NCI-H1417 (cell line): ENCODE measurements around the gene GATA5.

Experiments used
- DNase-seq, 3 experiments: peaks; one replicate each; lab custom pipeline; 2025; lab: John Stamatoyannopoulos, UW

GATA5 gene

GRCh38 chr20:62472941-62473585 is 2.7 kb downstream of the GATA5 start:
- no peak for DNase-seq

GRCh38 chr20:62472138-62472940 is 3.5 kb downstream of the GATA5 start:
- no peak for DNase-seq

- DNase-seq = no peak
Measured at GRCh38 chr20:62470459-62470858, 5.3 kb downstream of the GATA5 start.

GRCh38 chr20:62470001-62470400 is 5.8 kb downstream of the GATA5 start:
- DNase-seq = no peak

- no peak for DNase-seq
Measured at GRCh38 chr20:62469352-62469751, 6.4 kb downstream of the GATA5 start.

- no peak for DNase-seq
Measured at GRCh38 chr20:62466806-62467537, 8.8 kb downstream of the GATA5 start.

GRCh38 chr20:62466072-62466760 is 9.6 kb downstream of the GATA5 start:
- DNase-seq = no peak

- DNase-seq = no peak
Measured at GRCh38 chr20:62464990-62465389, 10.8 kb downstream of the GATA5 start.

- no peak for DNase-seq
Measured at GRCh38 chr20:62464425-62464770, 11.4 kb downstream of the GATA5 start.

- no peak for DNase-seq
Measured at GRCh38 chr20:62463651-62464424, 12.0 kb downstream of the GATA5 start.

- no peak for DNase-seq
Measured at GRCh38 chr20:62462976-62463592, 12.7 kb downstream of the GATA5 start.

- DNase-seq = no peak
Measured at GRCh38 chr20:62461834-62462233, 14.0 kb downstream of the GATA5 start.

- no peak for DNase-seq
Measured at GRCh38 chr20:62461157-62461556, 14.6 kb downstream of the GATA5 start.

GRCh38 chr20:62460678-62461077 is 15.1 kb downstream of the GATA5 start:
- no peak for DNase-seq

GRCh38 chr20:62459488-62459887 is 16.3 kb downstream of the GATA5 start:
- no peak for DNase-seq

- DNase-seq = no peak
Measured at GRCh38 chr20:62458275-62459251, 17.2 kb downstream of the GATA5 start.

- no peak for DNase-seq
Measured at GRCh38 chr20:62457831-62458230, 18.0 kb downstream of the GATA5 start.

GRCh38 chr20:62457098-62457497 is 18.7 kb downstream of the GATA5 start:
- no peak for DNase-seq

- no peak for DNase-seq
Measured at GRCh38 chr20:62455929-62456328, 19.9 kb downstream of the GATA5 start.
